HCT116 (cell line): ENCODE data around the gene CWH43. TPM values are rescaled to one million over a fixed set of nuclear protein-coding genes. Genes with fewer than 3 reads are reported as not detected.
"Not testable (repeated sequence)": the region's sequence is repeated elsewhere in the genome, so short reads cannot be mapped to it uniquely, and the experiment has no call there.

ENCODE experiments used
- ATAC-seq: fragments of 200-7000 bp; cut with Tn5 transposase; 2 replicates; pipeline ENCODE4 v1.9.1; 2020; ENCODE audit warnings: mild to moderate bottlenecking, moderate library complexity
- BruUV-seq: library from RNA; stranded (reverse); fragments of 400-500 nt; replicated peaks from 2 replicates; lab custom pipeline; 2021; lab: Mats Ljungman, UMichigan
- CTCF ChIA-PET: fragments of 300-600 bp; sonication (Branson Sonifier 250); formaldehyde crosslinking; loops from one replicate; lab custom pipeline; 2021; ENCODE audit warnings: antibody characterized with exemption; lab: Charles Lee
- POLR2A ChIA-PET: fragments of 300-600, 350-600 bp; sonication (Branson Sonifier 250); formaldehyde crosslinking; loops from one replicate; lab custom pipeline; 2021; ENCODE audit warnings: antibody characterized with exemption; lab: Charles Lee
- RAD21 ChIA-PET, 2 experiments: fragments of 300-600 bp; sonication (Branson Sonifier 250); formaldehyde crosslinking; loops; one replicate each; lab custom pipeline; 2023; ENCODE audit warnings: low total read pairs in 2 of 2; ENCODE audit not compliant: uncharacterized antibody in 2 of 2, unreplicated experiment in 2 of 2, low non-redundant PET in 1 of 2; lab: Charles Lee
- DNase-seq: peaks from one replicate; pipeline ENCODE4 v3.0.0-alpha.2; 2010; ENCODE audit warnings: low read depth, low spot score
- H2AFZ ChIP-seq: fragments of 200-600 bp; shearing (Covaris generic), sonication (generic); 2 replicates; pipeline ENCODE4 v1.6.1; 2017; ENCODE audit warnings: low read depth, mixed run types, mixed read lengths, antibody characterized with exemption, low read length; ENCODE audit not compliant: poor library complexity, severe bottlenecking
- H3K27ac ChIP-seq: 2 replicates; pipeline ENCODE4 v1.5.1; 2012; ENCODE audit warnings: low read depth, low read length
- H3K27me3 ChIP-seq: fragments of 200-600 bp; sonication (generic); 2 replicates; pipeline ENCODE4 v1.6.1; 2016; ENCODE audit warnings: mixed run types, low read length, mixed read lengths; ENCODE audit not compliant: insufficient read depth
- H3K36me3 ChIP-seq, 2 experiments: fragments of 200-500 bp in 1 of 2; fragments of 200-600 bp in 1 of 2; sonication (Bioruptor generic) in 1 of 2; sonication (generic) in 1 of 2; 2 replicates each; pipeline versions ENCODE4 v1.5.1 to v1.6.1; 2014 to 2016; ENCODE audit warnings: low read length in 2 of 2, inconsistent platforms in 1 of 2, mixed read lengths in 1 of 2, mixed run types in 1 of 2; ENCODE audit not compliant: insufficient read depth in 2 of 2, control insufficient read depth in 1 of 2
- H3K4me1 ChIP-seq, 2 experiments: fragments of 200-600 bp in 1 of 2; sonication (generic) in 1 of 2; 2 replicates each; pipeline versions ENCODE4 v1.5.1 to v1.6.1; 2012 to 2017; ENCODE audit warnings: low read length in 2 of 2, inconsistent platforms in 1 of 2, mild to moderate bottlenecking in 1 of 2, mixed read lengths in 1 of 2, mixed run types in 1 of 2, moderate library complexity in 1 of 2; ENCODE audit not compliant: insufficient read depth in 2 of 2, control insufficient read depth in 1 of 2
- H3K4me2 ChIP-seq: fragments of 200-600 bp; sonication (generic); 2 replicates; pipeline ENCODE4 v1.6.1; 2017; ENCODE audit warnings: mixed run types, low read length, mixed read lengths
- H3K4me3 ChIP-seq, 2 experiments: fragments of 200-600 bp in 1 of 2; sonication (generic) in 1 of 2; replicated peaks in 1 of 2; 2 replicates each; pipeline ENCODE4 v1.5.1; 2011 to 2016; ENCODE audit warnings: low read length in 2 of 2, control low read depth in 1 of 2, low read depth in 1 of 2, mild to moderate bottlenecking in 1 of 2, mixed read lengths in 1 of 2, mixed run types in 1 of 2
- H3K79me2 ChIP-seq: fragments of 200-600 bp; sonication (generic); 2 replicates; pipeline ENCODE4 v1.6.1; 2017; ENCODE audit warnings: mild to moderate bottlenecking, mixed run types, low read length, moderate library complexity, mixed read lengths; ENCODE audit not compliant: insufficient read depth
- H3K9ac ChIP-seq: fragments of 200-600 bp; sonication (generic); 2 replicates; pipeline ENCODE4 v1.6.1; 2016; ENCODE audit warnings: low read length, mixed read lengths
- H3K9me2 ChIP-seq: fragments of 200-600 bp; sonication (generic), shearing (Covaris generic); 2 replicates; pipeline ENCODE4 v1.6.1; 2017; ENCODE audit warnings: mixed run types, mild to moderate bottlenecking, moderate library complexity; ENCODE audit not compliant: insufficient read depth
- H3K9me3 ChIP-seq, 2 experiments: fragments of 200-500 bp in 1 of 2; fragments of 200-600 bp in 1 of 2; sonication (Bioruptor generic) in 1 of 2; sonication (generic) in 1 of 2; 2 replicates each; pipeline ENCODE4 v1.6.1; 2014 to 2017; ENCODE audit warnings: low read length in 2 of 2, mixed read lengths in 2 of 2, inconsistent platforms in 1 of 2, low read depth in 1 of 2, mild to moderate bottlenecking in 1 of 2, mixed run types in 1 of 2, moderate library complexity in 1 of 2; ENCODE audit not compliant: control insufficient read depth in 1 of 2, insufficient read depth in 1 of 2
- H4K20me1 ChIP-seq: fragments of 200-600 bp; sonication (generic), shearing (Covaris generic); 2 replicates; pipeline ENCODE4 v1.6.1; 2017; ENCODE audit warnings: mixed run types, mild to moderate bottlenecking, moderate library complexity; ENCODE audit not compliant: insufficient read depth
- intact Hi-C: fragments of 100-400 bp; cut with micrococcal nuclease; formaldehyde crosslinking; loops from 2 replicates; pipeline ENCODE4 v1.10.0; 2022
- total RNA-seq: library from RNA; stranded (reverse); gene quantifications from one replicate; pipeline ENCODE4 v1.2.1, GENCODE V29; 2021; ENCODE audit not compliant: unreplicated experiment

The CWH43 gene
- total RNA-seq, 1 experiment from 2014 or later: not detected

DNA sequence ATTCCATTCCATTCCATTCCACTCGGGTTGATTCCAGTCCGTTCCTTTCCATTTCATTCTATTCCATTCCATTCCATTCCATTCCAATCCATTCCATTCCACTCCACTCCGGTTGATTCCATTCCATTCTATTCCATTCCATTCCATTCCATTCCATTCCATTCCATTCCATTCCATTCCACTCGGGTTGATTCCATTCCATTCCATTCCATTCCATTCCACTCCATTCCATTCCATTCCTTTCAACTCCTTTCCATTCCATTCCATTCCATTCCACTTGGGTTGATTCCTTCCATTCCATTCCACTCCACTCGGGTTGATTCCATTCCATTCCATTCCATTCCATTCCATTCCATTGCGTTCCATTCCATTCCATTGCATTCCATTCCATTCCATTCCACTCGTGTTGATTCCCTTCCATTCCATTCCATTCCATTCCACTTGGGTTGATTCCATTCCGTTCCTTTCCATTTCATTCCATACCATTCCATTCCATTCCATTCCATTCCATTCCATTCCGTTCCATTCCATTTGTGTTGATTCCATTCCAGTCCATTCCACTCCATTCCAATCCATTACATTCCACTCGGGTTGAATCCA is 123.6 kb downstream of the CWH43 start:
- CTCF ChIA-PET, POLR2A ChIA-PET, H3K4me3 ChIP-seq, H3K4me1 ChIP-seq, intact Hi-C loops, BruUV-seq, H3K79me2 ChIP-seq, H2AFZ ChIP-seq, DNase-seq, H4K20me1 ChIP-seq, H3K9me2 ChIP-seq, H3K36me3 ChIP-seq, RAD21 ChIA-PET, H3K27me3 ChIP-seq, H3K4me2 ChIP-seq, H3K27ac ChIP-seq, H3K9ac ChIP-seq: not testable (repeated sequence)
- H3K9me3 ChIP-seq: peaks cover 26 to 69% of the 10 kb centered on the region in 2 experiments; a peak in 3 of 4 replicates
- peak; percentile 49 for ATAC-seq

- H3K27ac ChIP-seq, H2AFZ ChIP-seq, CTCF ChIA-PET, H4K20me1 ChIP-seq, H3K79me2 ChIP-seq, POLR2A ChIA-PET, intact Hi-C loops, H3K4me2 ChIP-seq, H3K9me2 ChIP-seq, BruUV-seq, RAD21 ChIA-PET, DNase-seq, H3K27me3 ChIP-seq, H3K9ac ChIP-seq, H3K4me1 ChIP-seq, H3K4me3 ChIP-seq, H3K36me3 ChIP-seq: not testable (repeated sequence)
- ATAC-seq: peak; percentile 58
- peaks cover 24 to 69% of the 10 kb centered on the region in 2 experiments; a peak in 3 of 4 replicates for H3K9me3 ChIP-seq
These were observed 124.5 kb downstream of the CWH43 start for GRCh38 chr4:49110579-49110978.

Other genes starting within 250 kb of the CWH43 start
- gene FRYL, start 206.0 kb upstream of the CWH43 start, total RNA-seq: 47.7 TPM
- 163 TPM for gene OCIAD1, start 155.2 kb upstream of the CWH43 start, total RNA-seq
- gene OCIAD2, start 79.5 kb upstream of the CWH43 start, total RNA-seq: 64.0 TPM